GM12801 (cell line): ENCODE results near the gene CREB5.

Source experiments
- CTCF ChIP-seq: IDR thresholded peaks from one replicate; pipeline ENCODE4 v1.5.1; 2011; ENCODE audit warnings: control low read depth; ENCODE audit not compliant: insufficient read length; ENCODE audit errors: extremely low read depth

CREB5 gene

DNA sequence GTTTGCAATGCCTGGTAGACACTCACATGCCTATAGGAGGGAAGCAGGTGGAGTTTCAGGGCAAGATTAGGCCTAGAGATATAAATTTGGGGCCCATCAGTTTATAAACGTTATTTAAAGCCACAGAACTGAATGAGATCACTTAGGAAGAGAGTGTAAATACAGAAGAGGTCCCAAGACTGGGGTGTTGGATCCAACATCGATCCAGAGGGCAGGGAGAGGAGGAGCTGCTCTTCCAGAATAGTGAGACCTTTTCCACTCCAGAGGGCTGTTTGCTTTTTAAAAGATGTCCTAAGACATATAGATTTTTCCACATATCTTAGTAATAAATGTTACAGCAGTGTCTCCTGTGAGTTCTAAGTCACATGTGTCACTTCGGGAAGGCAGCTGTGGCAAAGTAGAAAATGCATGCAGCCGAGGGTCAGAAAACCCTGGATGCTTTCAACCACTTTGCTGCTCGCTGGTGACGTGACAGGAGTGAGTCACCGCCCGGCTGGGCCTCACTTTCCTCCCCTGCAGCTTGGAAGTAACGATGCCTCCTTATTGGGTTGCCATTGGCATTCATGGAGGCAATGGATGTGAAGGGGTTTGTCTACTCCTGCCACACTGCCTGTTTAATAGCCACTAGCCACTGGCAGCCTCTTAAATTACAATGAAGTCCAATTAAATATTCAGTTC, 450.4 kb downstream of the CREB5 start:
- TF ChIP-seq CTCF = no peak

DNA sequence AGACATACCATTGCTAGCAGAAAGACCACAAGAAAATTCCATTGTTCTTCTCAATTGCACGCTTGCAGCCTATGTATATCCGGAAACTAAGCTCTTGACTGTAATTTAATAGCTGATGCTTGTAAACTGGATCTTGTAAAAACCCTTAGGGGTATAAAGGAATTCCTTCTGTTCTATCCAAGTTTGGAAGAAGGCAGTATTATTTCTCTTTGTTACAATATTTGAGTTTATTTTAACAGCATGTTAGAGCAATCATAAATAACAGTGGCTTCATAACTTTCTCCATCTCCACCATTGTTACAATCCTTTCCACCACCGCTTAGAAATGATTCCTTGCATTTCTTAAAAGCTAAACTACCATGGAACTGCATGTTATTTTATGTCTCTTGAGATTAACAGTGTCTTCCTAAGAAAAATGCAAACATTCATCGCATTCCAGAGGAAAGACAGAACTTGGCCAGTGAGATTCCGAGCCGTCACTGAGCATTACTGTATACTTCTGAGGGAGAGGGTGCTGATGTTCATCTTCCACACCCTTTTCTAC, 453.4 kb downstream of the CREB5 start:
- TF ChIP-seq CTCF = no peak

GRCh38 chr7:28868712-28869111, 456.4 kb downstream of the CREB5 start:
- no peak for TF ChIP-seq CTCF

- TF ChIP-seq CTCF = no peak
These were observed 458.8 kb downstream of the CREB5 start for GRCh38 chr7:28871077-28871476.

DNA sequence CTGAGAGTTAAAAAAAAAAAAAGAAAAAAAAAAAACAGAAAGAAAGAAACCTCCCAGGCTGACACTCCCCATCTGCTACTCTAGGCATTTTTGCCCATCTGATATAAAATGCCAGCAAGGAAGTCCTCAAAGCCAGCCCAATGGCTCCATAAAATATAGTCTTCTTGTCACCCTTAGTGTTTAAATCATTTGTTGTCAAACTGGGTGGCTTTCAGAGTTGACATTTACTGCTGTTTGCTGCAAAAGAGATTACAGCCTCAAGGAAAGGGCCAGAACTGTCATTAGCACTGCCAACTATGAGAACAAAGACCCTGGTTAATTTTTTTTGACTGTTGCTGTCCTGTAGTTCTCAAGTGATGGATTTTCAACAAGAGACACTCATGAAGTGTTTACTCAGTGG, 459.3 kb downstream of the CREB5 start:
- TF ChIP-seq CTCF = no peak

DNA sequence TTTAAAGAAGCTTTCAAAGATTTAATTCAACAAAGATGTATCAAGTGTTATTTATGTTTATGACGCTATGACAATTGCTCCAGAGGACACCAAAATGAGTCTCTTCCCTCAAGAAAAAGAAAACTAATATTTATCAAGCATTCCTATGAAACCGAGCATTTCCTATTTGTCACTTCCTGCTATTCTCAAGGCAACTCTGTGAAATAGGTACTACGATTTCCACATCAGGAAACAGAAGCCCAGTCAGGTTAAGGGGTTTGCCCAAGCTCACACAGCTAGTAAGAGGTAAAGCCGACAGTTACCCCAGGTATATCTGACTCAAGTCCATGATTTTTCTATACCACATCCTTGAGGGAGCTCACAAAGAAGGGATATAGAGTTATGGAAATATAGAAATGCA, 459.9 kb downstream of the CREB5 start:
- no peak for TF ChIP-seq CTCF

DNA sequence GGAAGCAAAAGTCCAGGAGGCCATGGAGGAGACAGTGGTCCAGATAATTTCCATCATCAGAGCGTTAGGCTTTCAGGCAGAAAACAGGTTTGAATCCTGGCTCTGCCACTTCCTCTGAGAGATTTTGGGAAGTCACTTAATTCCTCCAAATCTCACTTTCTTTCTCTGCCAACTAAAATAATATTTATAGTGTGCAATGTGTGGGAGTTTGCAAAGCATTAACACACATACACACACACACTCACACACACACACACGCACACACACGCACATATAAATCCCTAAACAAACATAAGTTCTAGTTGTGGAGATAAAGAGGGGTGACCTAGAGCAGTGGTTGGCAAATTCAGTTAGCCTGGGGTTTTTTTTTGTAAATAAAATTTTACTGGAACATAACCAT, 461.0 kb downstream of the CREB5 start:
- no peak for TF ChIP-seq CTCF
